Stimulated activated CD8-positive, alpha-beta memory T cell treated with anti-CD3 and anti-CD28 coated beads, Interleukin-12 subunit alpha, Interleukin-12 subunit beta, amount 100 ng/mL, for 24 hours (primary cell): Measurements from ENCODE around the gene RBM12.

Experiments used
- DNase-seq: peaks from one replicate; pipeline ENCODE4 v3.0.0-alpha.2; 2020; ENCODE audit errors: extremely low read depth

The RBM12 gene

GRCh38 chr20:35653893-35654292 is 10.8 kb downstream of the RBM12 start:
- DNase-seq, result no peak

GRCh38 chr20:35653430-35653734 is 11.3 kb downstream of the RBM12 start:
- no peak for DNase-seq

- no peak for DNase-seq
Measured at GRCh38 chr20:35652641-35653429, 11.9 kb downstream of the RBM12 start.

GRCh38 chr20:35651958-35652357 is 12.7 kb downstream of the RBM12 start:
- DNase-seq, result no peak

- DNase-seq, result no peak
Measured at GRCh38 chr20:35650632-35651031, 14.1 kb downstream of the RBM12 start.

GRCh38 chr20:35648836-35649235 is 15.9 kb downstream of the RBM12 start:
- no peak for DNase-seq

- no peak for DNase-seq
Measured at GRCh38 chr20:35644806-35645205, 19.9 kb downstream of the RBM12 start.

- no peak for DNase-seq
Measured at GRCh38 chr20:35643045-35643444, 21.7 kb downstream of the RBM12 start.

GRCh38 chr20:35641743-35642142 is 23.0 kb downstream of the RBM12 start:
- no peak for DNase-seq

- no peak for DNase-seq
Measured at GRCh38 chr20:35640724-35641123, 24.0 kb downstream of the RBM12 start.

GRCh38 chr20:35638751-35639150 is 25.9 kb downstream of the RBM12 start:
- no peak for DNase-seq

- no peak for DNase-seq
Measured at GRCh38 chr20:35637276-35637675, 27.4 kb downstream of the RBM12 start.

GRCh38 chr20:35636095-35636494 is 28.6 kb downstream of the RBM12 start:
- DNase-seq, result no peak

GRCh38 chr20:35635652-35636051 is 29.0 kb downstream of the RBM12 start:
- no peak for DNase-seq

GRCh38 chr20:35632539-35633115 is 32.1 kb downstream of the RBM12 start:
- no peak for DNase-seq

- DNase-seq, result no peak
Measured at GRCh38 chr20:35630636-35631035, 34.1 kb downstream of the RBM12 start.

- DNase-seq, result no peak
Measured at GRCh38 chr20:35629427-35630145, 35.1 kb downstream of the RBM12 start.

- DNase-seq, result no peak
Measured at GRCh38 chr20:35627121-35627520, 37.6 kb downstream of the RBM12 start.

- DNase-seq, result no peak
Measured at GRCh38 chr20:35626386-35627001, 38.2 kb downstream of the RBM12 start.

GRCh38 chr20:35625584-35626385 is 38.9 kb downstream of the RBM12 start:
- DNase-seq, result no peak

- no peak for DNase-seq
Measured at GRCh38 chr20:35621560-35621946, 43.1 kb downstream of the RBM12 start.
